Activated CD4-positive, CD25-positive, alpha-beta regulatory T cell treated with anti-CD3 and anti-CD28 coated beads, Interleukin-2, amount 50 U/mL, for 24 hours (primary cell): ENCODE data around the gene TOPBP1.
"Not testable (repeated sequence)": the region's sequence is repeated elsewhere in the genome, so short reads cannot be mapped to it uniquely, and the experiment has no call there.

Experiments used
- ATAC-seq, 2 donors: fragments of 150-1000 bp; cut with Tn5 transposase; one replicate each; pipeline ENCODE4 v1.10.0; 2021; ENCODE audit warnings: mild to moderate bottlenecking in 1 of 2, moderate library complexity in 1 of 2

Gene TOPBP1

DNA sequence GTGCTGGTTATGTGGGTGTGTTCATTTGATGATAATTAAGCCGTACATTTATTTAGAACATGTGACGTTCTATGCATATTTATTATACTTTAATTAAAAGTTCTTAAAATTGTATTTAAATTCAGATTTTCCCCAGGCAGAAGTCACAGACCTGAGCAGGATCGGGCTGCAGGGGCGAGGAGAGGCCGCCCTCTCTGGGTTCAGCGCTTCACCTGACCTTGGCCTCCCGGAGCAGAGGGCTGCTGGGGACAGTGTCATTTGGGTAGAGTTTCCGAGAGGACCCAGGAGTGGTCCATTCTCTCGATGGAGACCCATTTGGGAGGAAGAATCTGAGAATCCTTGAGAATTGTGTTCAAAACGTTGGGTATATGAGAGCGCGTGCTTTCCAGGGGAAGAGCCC is 12.0 kb upstream of the TOPBP1 start:
- ATAC-seq, result no peak

DNA sequence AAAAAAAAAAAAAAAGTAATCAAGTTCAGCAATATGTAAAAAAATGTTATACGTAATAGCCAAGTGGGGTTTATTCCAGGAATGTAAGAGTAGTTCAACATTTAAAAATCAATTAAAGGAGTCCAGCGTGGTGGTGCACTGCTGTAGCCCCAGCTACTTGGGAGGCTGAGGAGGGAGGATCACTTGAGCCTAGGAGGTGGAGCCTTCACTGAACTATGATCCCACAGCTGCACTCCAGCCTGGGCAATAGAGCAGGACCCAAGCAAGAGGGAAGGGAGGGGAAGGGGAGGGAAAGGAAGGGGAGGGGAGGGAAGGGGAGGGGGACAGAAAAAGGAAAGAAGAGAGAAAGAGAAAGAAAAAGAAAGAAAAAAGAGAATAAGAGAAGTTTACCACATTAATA is 10.7 kb upstream of the TOPBP1 start:
- no peak for ATAC-seq

DNA sequence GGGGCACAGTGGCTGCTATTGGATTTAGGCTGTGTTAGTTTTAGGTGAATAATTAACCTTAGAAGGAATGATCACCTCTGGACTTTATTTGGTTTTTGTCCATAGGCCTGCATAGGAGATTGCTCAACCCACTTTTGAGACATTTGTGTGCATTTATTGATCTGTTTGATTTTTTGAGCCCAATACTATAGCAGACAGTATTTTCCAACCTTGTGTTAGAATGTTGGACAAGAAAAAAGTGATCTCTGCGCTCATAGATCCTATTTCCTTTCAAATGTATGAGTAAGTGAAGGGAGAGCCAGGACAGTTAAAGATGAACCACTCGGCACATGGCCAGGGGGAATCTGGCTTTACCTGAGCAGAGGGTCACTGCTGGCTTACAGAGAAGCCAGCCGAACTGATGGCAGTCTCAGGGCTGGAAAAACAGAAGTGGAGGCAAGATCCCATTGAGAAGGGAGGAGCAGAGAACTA is 8.8 kb upstream of the TOPBP1 start:
- no peak for ATAC-seq

DNA sequence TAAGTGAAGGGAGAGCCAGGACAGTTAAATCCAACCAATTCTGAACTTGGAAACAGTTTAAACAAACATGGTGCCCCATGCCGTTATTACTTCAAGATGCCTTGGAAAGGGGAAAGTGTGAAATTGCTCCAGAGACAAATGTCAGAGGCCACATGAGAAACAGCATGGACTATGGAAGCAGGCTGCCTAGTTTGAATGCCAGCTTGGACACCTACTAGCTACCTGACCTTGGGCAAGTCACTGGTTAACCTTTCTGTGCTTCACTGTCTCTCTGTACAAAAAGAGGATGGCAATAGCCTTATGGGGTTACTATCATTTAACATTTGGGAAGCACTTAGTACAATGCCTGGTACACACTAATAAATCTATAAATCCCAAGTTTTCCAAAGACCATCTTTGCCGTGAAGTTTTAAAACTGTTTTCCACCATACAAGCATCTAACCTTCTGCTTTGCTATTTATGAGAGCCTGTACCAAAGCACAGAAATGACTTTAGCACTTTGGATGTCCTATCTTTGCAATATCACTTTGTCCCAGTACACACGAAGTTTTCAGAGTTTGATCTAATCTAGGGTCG is 8.3 kb upstream of the TOPBP1 start:
- ATAC-seq, result no peak

GRCh38 chr3:133667118-133667517 is 5.4 kb upstream of the TOPBP1 start:
- ATAC-seq, result no peak

- not testable (repeated sequence) for ATAC-seq
Measured at GRCh38 chr3:133665188-133665587, 3.4 kb upstream of the TOPBP1 start.

- ATAC-seq, result peak; percentile 42 to 48
Measured at GRCh38 chr3:133663569-133664313, 2.0 kb upstream of the TOPBP1 start.

- ATAC-seq, result peak; percentile 57 to 60
Measured at GRCh38 chr3:133662278-133662651, 524 bp upstream of the TOPBP1 start.

DNA sequence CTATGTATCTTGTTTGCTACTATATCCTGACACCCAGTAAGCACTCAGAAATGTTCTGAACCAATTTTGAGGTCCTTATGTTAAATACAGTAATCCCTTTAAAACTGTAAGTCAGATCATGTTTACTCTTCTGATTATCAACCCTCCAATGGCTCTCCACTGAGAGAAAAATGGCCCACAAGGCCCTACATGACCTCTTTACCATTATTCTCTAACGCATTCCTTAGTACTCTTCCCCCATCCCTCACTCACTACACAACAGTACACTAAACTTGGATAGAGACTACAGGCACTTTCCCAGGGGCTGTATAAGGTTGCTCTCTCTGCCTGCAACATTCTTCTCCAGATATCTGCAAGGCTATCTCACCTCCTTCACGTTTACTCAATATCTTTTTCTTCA is 1.9 kb downstream of the TOPBP1 start:
- ATAC-seq, result no peak

GRCh38 chr3:133655731-133656515 is 5.8 kb downstream of the TOPBP1 start:
- ATAC-seq, result no peak

GRCh38 chr3:133649486-133650068 is 12.2 kb downstream of the TOPBP1 start:
- peak; percentile 32 to 51 for ATAC-seq

DNA sequence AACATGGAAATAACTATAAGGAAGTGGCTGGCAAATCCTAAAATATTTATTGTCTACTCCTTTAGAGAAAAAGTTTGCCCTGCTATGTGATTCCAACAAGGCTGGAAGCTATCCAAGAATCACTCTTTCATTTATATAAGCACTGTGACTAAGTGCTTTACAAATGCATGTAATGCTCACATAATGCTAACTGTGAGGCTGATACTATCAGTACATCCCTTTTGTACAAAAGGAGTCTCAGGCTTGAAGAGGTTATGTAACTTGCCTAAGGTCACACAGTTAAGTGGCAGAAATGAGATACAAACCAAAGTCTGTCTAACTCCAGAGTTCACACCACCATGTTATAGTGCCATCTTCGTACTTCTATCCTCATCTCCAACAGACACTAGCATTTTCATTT is 17.0 kb downstream of the TOPBP1 start:
- ATAC-seq, result no peak

GRCh38 chr3:133643611-133644010 is 18.1 kb downstream of the TOPBP1 start:
- ATAC-seq, result no peak

DNA sequence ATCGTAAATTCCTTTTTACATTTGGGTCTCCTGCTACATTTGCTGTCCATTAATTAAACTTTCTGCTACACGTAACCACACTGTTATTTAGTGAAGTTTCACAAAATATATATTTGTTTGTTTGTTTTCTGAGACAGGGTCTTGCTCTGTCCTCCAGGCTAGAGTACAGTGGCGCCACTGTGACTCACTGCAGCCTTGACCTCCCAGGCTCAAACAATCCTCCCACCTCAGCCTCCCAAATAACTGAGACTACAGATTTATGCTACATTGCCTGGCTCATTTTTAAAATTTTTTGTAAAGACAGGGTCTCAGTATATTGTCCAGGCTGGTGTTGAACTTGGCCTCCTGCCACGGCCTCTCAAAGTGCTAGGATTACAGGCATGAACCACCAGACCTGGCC is 20.5 kb downstream of the TOPBP1 start:
- no peak for ATAC-seq

- ATAC-seq, result no peak
Measured at GRCh38 chr3:133633439-133633838, 28.3 kb downstream of the TOPBP1 start.

DNA sequence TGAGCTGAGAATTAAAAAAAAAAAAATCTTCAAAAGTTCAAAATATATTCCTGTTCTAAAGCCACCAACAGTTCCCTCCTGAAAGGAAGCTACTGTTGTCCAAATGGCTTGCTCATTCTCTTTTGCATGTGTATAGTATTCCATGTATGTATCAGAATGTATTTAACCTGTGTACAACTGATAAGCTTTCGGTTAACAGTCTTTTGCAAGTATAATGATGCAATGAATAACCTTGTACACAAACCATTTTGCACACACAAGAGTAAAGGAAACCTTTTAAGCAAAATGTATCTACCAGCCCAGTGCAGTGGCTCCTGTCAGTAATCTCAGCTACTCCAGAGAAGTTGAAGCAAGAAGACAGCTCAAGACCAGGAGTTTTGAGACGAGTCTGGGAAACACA is 32.6 kb downstream of the TOPBP1 start:
- no peak for ATAC-seq

- ATAC-seq, result no peak
Measured at GRCh38 chr3:133627789-133628188, 34.0 kb downstream of the TOPBP1 start.

DNA sequence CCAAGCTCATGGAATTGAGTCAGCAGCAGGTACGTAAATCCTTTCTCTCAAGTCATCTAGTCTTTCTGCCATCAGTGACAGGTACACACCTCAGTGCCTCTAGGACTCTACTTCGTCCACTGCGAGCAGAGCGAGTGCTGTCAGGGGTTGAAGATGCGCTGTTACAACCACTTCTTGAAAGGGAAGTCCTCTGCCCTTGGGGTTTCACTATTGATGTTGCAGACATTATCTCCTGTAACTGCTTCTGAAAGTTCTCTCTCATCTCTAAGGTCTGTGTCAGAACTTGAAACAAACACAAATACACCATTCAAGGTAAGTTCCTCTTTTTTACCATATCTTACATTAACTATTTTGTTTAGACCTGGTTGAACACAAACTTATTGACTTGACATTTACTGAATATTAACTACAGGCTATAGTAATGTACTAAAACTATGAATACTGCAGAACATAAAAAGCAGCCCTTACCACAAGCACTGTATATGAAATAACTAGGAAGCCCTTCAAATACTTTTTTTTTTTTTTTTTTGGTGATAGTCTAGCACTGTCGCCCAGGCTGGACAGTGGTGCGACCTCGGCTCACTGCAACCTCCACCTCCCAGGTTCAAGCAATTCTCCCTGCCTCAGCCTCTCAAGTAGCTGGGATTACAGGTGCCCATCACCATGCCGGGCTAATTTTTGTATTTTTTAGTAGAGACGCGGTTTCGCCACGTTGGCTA is 41.5 kb downstream of the TOPBP1 start:
- peak; percentile 41 to 65 for ATAC-seq

DNA sequence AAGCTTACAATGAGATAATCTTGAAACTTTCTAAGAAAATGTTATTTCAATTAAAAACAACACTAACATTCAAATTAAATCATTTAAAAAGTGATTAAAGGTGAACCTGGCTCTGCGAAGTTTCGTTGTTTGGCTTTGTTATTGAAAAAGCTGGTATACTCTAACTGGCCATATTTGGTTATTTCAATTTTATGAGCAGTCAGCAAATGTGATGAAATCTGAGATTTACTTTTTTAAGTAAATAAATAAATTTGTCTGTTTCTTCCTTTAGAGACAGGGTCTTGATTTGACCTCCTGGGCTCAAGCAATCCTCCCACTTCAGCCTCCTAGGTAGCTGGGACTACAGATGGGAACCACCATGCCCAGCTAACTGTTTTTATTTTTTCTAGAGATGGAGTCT is 50.2 kb downstream of the TOPBP1 start:
- ATAC-seq, result no peak

DNA sequence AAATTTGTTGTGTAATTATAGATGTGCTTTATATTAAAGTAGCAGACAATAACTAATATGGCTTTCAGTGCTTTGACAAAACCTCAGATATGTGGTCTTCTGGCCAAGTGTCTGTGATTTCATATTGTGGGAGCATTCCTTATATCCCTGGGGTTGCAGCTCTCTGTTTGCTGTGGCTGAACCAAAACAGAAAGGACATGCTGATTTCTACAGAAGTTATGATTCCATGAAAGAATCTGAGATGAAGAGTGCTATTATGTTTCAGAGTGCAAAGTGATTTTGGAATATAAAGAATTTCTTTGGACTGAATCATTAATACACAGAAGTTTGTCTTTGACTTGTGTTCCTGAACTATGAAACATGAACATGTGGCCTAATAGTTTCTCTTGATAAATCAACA is 51.7 kb downstream of the TOPBP1 start:
- ATAC-seq, result no peak

DNA sequence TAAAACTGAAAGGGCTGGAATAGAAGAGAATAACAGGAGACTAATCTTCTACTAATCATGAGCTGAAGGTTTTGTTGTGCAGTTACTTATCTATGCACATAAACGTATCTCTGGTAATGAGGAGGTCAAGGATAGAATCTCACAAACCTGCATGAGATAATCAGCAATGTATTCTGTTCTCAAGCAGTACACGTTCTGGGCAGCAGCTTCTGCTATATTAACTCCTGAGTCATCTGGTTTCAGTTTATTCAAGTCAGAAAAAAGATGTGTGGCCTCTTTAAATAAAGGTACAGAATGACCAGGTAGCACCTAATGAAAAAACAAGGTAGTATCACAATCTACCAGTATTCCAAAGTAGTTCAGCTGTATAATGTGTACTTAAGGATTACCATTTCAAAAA is 53.4 kb downstream of the TOPBP1 start:
- no peak for ATAC-seq

- no peak for ATAC-seq
Measured at GRCh38 chr3:133607816-133608215, 53.9 kb downstream of the TOPBP1 start.

GRCh38 chr3:133606902-133607301 is 54.8 kb downstream of the TOPBP1 start:
- ATAC-seq, result no peak
